ENCODE measurements around the gene SLC6A17.

The SLC6A17 gene

GRCh38 chr1:110211496-110212168, 61.3 kb downstream of the SLC6A17 start:
- H3K4me3 ChIP-seq (ENCODE audit: low read length), result peak overlapping the region; percentile 46
- TF ChIP-seq CTCF (IDR thresholded peaks at IDR 0.05; ENCODE audit: insufficient read depth, low read depth, low read length, missing control alignments), result no peak
- DNase-seq (ENCODE audit: low read depth), result no peak

- DNase-seq (ENCODE audit: low read depth), result no peak
- no peak for TF ChIP-seq CTCF (IDR thresholded peaks at IDR 0.05; ENCODE audit: insufficient read depth, low read depth, low read length, missing control alignments)
- no peak overlapping the region for H3K4me3 ChIP-seq (ENCODE audit: low read length)
These were observed 62.2 kb downstream of the SLC6A17 start for GRCh38 chr1:110212169-110213142.

DNA sequence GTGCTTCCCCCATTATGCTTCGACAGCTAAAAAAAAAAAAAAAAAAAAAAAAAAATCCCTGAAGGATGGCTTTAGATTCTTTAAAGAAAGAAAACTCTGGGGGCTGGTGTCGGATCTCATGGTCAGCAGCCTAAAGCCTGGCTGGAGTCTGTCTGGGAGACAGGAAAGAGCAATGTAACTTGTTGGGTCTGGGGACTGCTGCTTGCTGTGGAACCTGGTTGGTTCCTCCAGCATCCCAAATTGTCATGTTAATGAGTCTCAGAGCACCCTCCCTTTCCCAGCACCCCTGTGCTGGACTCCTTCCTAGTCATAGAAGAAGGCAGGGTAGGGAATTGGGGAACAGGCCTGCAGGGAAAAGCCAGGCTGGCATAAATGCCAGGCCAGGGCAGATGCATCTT, 62.8 kb downstream of the SLC6A17 start:
- no peak for DNase-seq (ENCODE audit: low read depth)
- no peak for TF ChIP-seq CTCF (IDR thresholded peaks at IDR 0.05; ENCODE audit: insufficient read depth, low read depth, low read length, missing control alignments)
- no peak overlapping the region for H3K4me3 ChIP-seq (ENCODE audit: low read length)

- TF ChIP-seq CTCF (IDR thresholded peaks at IDR 0.05; ENCODE audit: insufficient read depth, low read depth, low read length, missing control alignments), result no peak
- H3K4me3 ChIP-seq (ENCODE audit: low read length), result no peak overlapping the region
- no peak for DNase-seq (ENCODE audit: low read depth)
These were observed 64.4 kb downstream of the SLC6A17 start for GRCh38 chr1:110214454-110215404.

- H3K4me3 ChIP-seq (ENCODE audit: low read length), result no peak overlapping the region
- TF ChIP-seq CTCF (IDR thresholded peaks at IDR 0.05; ENCODE audit: insufficient read depth, low read depth, low read length, missing control alignments), result no peak
- DNase-seq (ENCODE audit: low read depth), result no peak
These were observed 65.6 kb downstream of the SLC6A17 start for GRCh38 chr1:110215621-110216515.

Measured in epithelial cell of esophagus (primary cell).